SW 1271 (cell line): Measurements from ENCODE around the gene CCSER1.

Experiments
- DNase-seq, 2 experiments: peaks; one replicate each; lab custom pipeline; 2025; lab: John Stamatoyannopoulos, UW

Gene CCSER1

DNA sequence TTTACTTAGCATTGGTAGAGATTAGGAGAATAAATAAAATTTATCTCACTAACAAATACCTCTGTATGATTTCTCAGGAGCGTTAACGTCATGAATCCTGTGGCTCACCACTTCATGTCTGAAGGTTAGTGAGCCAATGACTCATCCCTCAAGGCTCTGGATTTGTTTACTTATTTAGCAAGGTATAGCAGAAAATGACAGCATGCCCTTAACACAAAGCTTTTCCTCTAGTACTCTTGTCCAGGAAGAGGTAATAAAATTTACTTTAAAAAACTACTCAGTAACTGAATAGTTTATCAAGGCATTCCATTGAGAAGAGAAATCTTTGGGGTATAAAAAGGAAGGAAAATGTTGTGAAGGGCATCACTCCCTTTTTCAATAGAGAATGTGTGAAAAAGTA is 823.8 kb downstream of the CCSER1 start:
- DNase-seq = peak in 1 of 2 experiments; percentile 1

DNA sequence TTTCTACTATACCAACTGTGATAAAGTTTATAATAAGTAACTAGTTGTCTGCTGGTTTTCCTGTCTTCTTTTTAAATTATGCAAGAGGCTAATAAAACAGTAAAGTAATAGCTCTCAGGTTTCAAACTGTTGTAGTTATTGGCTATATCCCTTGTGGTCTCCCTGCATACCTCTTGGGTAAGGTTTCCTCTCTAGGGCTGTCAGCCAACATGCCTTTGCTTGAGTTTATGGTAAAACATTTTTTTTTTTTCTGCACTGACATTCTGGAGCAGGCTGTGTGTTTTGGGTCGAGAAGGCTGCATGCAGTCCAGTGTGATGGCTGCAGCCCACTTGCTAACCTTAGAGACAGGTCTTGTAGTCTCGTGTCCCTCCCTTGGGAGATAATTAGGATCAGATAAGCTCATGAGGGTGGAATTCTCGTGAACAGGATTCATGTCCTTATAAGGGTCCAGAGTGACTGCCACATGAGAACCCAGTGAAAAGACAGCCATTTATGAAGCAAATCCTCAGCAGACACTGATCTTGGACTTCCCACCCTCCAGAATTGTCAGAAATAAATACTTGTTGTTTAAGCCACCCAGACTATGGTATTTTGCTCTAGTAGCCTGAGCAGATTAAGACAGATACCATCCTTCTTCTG is 831.2 kb downstream of the CCSER1 start:
- peak in 1 of 2 experiments; percentile 9 for DNase-seq

DNA sequence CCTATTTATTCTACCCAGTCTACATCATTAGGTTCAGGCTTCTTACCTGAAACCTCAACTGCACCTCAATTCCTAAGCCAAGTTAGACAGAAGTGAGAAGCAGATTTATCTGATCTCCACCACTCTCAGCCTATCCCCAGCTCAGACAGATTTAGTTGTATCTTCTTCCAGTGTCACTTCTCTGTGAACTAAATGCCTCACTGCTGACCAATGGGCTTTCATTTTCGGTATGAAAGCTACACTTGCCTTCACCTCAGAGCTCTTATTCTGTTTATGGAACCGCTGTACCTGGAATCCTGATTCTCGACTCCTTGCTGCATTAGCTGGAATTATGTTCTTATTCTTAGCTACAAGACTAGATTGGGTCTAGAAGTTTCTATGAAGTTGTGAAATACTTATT is 833.2 kb downstream of the CCSER1 start:
- DNase-seq = no peak

DNA sequence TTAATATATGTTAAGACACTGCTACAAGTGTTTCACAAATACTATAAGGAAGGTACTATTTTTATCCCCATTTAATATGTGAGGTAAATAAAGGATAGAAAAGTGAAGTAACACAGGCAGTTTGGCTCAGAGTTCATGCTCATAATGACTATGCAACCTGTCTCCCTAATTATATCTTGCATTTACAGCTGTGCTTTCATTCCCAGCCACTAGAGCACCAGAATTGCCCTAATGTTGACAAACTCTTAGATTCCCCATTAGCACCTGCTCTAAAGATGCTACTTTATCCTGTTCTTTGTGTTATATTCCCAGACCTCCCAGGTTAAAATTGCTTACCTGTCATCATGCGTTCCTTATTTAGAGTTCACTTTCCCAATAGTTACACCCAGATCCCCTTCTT is 833.6 kb downstream of the CCSER1 start:
- DNase-seq = no peak

DNA sequence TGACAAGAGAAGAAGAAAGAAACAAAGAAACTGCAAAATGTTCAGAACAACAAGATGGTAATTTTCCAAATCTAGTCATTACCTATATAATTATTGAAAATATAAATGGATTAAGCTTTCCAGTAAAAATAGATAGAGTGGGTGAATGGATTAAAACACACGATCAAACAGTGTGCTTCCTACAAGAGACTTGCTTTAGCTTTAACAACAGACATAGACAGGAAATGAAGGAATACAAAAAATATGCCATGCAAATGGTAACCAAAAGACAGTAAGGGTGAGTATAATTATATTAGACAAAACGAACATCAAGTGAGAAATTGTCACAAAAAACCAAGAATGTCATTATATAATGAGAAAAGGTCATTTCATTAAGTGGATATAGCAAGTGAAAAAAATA is 842.8 kb downstream of the CCSER1 start:
- no peak for DNase-seq

DNA sequence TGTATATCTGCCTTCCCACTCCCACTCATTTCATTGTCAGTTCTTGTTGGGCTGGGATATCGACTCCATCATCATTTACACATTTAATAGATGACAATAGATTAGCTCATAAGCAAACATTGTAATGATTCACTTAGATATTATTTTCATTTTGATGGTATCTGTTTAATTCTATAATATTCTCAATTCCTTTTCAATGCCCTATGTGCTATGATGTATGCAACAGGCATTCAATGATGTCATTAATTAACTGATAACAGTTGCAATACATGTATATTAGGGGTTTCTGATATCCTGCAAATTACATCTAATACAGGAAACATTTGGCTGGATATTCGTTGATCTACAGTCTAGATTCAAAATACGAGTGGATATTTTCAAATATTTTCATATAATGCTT is 850.5 kb downstream of the CCSER1 start:
- no peak for DNase-seq

DNA sequence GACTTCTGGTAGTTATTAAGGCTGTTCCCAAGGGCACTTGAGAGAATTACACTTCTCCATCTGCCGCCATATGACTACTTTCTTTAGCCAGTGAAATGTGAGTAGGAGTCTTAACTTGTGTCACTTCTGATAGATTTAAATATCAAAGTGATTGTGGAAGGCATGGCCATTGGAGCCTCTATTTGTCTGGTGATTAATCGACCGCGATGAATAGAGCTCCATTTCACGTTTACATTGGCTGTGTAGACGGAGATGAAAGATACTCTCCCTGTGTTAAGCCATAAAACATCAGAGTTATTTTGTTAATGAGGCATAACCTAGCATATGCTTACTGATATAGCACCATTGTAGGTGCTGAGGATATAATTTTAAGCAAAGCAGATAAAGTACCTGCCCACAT is 852.4 kb downstream of the CCSER1 start:
- no peak for DNase-seq

DNA sequence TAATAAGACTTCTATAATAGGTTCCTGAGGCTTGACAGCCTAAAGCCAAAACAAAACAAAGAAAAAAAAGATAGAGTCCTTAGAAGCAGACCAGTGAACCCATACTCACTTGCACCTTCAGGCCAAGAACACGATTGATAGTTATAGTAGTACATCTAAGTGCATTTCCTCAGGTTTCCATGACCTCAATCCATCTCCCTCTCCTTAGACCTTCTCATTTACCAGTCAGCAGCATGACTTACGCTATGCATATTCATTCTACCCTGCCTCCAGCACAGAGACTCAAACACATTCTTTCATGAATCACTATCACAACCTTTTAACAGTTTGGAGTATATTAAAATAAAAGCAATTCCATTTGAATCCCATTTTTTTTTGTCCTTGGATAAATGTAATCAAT is 855.6 kb downstream of the CCSER1 start:
- no peak for DNase-seq

DNA sequence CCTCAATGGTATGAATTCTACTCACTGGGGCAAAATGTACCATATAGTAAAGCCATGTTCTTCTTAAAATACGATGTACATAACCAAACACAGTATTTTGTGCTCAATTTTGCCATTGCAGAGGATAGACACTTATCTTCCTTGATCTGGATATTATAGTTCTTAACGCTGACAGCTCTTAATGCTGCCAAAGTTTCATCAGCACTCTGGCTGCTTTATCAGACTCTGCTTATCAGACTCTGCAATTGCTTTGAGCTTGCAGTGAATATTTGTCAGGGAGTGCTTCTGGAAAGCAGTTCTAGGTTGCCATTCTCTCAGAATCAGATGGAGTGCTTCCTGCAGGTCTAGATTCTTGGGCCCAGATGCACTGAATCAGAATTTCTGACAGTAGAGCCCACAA is 863.1 kb downstream of the CCSER1 start:
- DNase-seq = no peak

DNA sequence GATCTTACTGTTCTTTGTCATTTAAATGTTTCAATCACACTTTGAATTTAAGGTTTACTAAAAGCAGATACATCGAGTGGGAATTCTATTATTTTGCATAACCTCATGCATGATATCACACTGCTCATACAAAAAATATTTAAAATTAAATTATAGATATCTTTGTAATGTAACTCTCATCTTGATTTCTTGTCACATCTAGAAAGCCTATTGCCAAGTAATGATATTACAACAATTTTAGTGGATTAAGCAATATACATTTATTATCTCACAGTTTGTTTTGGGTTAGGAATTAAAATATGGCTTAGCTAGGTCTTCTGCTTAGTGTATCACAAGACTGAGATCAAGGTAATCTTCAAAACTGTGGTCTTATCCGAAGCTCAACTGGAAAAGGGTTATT is 865.0 kb downstream of the CCSER1 start:
- DNase-seq = no peak

DNA sequence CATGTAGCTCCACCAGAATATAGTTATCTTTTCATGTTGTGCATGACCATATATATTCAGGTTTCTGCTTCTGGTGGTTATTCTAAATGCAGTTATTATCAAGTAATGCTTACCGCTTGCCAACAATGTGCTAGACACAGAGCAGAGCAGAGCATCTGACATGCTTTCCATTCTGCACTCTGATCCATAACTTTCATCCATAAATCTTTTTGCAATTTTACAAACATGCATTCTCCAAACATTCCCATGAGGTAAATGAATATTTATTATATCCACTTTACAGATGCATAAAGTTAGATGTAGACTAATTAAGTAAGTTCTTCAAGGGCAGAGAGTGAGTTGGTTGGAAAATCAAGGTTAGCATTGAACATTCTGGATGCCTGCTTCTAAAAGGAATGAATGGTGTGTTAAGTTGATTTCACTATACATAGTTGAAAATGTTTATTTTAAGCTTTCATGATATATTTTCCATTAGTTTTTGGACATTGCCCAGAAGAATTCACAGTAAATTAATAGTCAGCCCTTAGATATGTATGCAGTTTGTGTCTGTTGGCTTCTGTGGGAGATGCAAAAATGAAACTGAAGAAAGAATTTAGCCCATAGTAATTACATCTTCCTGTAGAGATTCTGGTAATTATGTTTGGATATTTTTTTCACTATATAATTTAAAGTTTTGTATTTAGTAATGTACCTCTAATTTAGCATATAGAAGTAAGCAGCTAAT is 867.8 kb downstream of the CCSER1 start:
- DNase-seq = no peak

DNA sequence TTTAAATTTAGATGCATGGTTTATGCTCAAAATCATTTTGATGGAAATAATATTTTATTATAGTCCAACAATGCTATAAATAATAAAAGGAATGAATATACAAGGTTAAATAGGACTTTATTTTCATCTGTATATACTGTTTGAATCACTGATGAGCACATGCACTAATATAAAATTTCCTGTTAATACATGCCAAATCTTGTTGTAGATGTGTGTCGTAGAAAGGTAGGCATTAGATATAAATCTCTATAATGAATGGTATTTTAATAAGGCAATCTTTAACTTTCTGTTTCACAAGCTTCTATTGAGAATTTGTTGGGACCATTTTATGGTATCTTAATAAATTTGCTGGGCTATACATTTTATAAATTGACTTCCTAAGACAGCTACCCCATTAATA is 868.8 kb downstream of the CCSER1 start:
- DNase-seq = no peak

DNA sequence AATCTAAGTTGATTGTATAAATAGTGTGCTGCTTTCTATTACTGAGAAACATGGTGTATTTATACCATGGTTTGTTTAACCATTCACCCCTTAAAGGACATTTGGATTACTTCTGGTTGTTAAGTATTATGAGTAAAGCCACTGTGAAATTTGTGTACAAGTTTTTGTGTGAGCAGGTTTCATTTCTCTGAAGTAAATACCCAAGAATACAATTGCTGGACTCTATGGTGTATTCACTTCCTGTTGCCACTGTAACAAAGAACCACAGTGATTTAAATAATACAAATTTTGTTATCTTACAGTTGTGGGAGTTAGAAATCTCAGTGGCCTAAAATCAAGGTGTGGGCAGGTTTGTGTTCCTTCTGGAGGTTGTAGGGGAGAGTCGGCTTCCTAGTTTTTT is 869.6 kb downstream of the CCSER1 start:
- DNase-seq = no peak

DNA sequence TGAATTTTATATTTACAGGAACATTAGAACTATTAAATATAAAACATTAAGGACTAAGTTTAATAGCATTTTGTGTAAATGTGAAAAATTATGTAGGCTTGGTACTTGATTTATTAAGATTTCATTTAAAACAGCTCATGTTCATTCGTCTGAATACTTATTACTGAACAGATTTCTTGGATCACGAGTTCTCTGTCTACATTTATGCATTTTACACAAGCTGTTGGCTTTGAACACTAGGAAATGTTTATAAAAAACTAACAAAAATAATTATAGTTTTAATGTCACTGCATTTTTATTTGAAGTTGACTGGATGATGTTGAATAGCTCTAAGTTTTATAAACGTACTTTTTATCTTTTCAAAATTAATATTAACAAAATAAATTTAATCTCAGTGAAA is 888.7 kb downstream of the CCSER1 start:
- DNase-seq = no peak

DNA sequence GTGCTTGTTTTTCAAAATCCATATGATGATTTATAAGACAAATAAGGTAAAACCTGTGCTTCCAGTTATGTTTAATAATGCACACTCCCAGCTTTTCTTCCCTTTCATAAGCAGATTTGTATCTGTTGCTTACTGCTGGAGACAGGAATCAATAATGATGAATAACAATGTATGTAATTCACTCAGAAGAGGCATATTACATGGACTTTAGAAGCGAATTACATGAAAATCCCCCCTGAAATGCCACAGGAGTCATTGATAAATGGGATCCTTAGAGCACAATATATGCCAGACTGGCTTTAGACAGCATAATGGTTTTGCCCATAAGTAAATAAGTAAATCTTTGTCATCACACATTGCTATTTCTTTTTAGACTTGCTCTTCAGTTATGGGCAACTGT is 892.3 kb downstream of the CCSER1 start:
- DNase-seq = no peak

DNA sequence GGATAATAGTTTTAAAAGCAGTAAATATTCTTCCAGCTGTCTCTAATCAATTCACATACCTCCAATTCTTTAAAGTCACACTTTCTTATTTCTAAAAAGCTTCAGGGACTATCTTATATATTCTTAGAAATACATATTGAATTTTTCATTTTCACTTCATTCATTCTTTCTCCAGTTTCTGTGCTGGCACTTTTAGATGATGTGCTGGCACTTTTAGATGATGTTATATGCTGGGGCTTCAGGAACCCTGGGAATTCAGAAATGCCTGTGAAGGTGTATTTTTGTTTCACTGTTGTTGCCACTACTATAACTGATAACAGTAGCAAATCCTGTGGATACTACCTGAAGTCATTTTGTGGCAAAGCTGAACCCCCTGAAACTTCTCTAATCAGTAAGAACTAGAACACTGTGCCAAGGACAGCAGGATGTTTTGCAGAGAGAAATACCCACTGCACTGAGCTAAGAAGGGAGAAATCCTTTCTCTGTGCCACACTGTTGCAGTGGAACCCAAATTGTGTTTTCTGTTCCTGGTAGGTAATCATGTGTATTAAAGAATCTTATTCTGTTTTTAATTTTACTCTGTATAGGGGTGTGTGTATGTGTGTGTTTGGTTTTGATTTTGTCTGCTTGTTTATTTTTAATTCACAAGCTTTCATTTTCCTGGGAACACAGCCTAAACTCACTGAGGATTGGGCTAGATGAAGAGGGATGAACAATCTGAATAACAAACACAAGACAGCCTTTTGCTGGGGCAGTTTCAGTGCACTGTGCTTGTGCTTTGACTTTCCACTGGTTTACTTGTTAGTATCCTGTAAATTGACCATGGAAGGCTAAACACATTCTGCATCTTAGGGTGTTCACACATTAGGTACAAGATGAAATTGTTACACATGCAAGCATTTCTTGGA is 898.3 kb downstream of the CCSER1 start:
- DNase-seq = no peak

DNA sequence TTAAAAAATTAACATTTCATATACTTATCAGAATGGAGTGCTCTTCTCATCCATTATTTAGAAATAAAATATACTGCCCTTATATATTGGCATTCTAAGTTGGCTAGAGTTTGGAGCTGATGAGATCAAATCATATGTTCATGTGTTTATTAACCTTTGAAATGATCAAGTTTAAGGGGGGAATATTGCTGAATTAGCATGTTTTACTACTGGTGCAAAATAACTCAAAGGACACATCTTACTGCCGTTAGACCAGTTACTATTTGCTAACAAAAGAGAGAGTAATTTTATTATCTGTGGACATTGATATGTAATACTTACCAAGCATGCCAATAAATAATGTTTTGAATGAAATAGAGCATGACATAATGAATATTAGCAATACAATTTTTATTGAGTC is 901.0 kb downstream of the CCSER1 start:
- no peak for DNase-seq

DNA sequence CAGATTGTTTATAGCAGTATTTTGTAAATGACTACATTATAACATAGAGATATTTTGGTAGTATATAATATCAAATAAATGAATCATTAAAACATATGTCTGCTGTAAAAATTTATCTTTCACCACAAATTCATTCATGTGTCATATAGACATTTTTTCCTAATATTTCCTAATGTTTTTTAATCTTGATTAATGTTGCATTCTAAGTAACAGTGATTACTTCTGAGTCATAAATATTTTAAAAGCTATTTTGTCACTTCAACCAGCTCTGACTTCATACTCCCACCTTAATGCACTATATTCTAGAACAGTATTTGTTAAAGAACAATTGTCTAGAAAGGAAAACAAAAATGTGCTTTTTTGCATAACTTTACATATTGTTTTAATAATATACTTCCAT is 904.6 kb downstream of the CCSER1 start:
- no peak for DNase-seq

DNA sequence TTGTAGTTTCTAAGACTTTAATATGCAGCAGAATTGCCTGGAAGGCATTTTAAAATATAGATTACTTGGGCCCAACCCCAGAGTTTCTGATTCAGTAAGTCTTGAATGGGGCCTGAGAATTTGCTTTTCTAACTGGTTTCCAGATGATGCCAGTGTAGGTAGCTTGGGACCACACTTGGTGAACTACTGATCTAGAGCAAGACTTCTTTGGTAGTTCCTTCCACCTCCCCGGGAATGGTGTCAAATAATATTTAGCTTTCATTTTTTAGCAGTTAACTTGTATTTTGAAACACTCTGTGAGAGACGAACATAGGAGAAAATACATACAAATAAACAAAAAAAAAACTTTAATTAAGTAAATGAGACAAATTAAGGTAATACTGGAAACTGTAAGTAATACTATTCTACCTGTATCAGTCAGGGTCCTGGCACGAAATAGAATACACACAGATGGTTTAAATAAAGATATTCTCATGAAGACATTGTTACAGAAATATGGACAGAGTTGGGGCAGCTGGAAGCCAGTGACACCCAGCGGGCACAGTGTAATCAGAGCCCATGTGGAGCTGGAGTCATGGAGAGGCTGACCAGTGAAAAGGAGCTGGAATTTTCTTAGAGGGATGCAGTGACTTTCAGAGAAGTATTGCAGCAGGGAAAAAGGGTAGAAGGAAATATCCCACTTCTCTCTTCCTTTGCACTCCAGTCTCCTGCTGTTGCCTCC is 905.7 kb downstream of the CCSER1 start:
- no peak for DNase-seq

DNA sequence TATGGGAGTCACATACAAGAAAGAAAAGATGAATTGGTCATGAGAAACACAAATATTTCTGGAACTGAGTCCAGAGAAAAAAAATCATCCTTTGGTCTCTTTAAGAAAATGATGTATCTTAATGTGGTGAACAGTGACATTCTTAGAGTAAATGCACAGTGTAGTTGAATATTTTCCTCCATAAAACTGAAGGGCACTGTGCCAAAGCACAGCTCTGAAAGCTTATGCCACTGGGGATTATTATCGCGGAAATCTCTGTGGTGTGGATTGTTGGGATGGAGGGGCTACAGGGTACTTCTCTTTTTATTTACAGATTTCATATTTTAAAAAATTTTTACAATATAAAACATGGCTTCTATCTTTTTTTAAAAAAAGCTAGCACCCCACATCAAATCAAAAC is 908.1 kb downstream of the CCSER1 start:
- no peak for DNase-seq

DNA sequence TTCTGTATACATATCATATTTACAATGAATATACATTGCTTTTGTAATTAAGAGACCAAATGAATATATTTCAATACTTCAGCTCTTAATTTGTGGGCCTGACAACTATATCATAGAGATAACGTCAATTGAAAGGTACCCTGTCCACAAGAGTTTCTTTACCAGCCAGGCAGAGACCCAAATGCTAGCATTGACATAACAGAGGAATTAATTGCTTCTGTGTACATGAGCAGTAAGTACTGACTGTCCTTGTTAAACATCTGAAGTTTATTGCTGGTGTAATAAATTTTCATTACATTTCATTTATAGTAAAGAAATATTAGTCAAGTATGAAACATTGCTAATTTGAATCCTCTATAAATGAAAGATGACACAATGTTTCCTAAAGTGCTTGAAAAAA is 910.8 kb downstream of the CCSER1 start:
- DNase-seq = no peak

DNA sequence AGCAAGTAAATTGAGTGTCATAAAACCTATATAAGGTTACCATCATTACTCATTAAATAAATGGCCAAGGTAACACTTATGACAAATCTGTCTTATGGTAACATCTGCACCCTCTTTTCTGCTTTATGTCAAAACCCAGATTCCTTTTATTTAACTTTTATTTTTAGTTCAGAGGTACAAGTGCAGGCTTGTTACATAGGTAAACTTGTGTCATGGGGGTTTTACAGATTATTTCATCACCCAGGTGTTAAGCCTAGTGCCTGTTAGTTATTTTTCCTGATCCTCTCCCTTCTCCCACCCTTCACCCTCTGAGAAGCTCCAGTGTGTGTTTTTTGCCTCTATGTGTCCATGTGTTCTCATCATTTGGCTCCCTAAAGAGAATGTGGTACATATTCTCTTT is 930.7 kb downstream of the CCSER1 start:
- DNase-seq = no peak
